ENCODE results near the gene EXD2.
"Not testable (repeated sequence)": the region's sequence is repeated elsewhere in the genome, so short reads cannot be mapped to it uniquely, and the experiment has no call there.

Gene EXD2

GRCh38 chr14:69191340-69192111 lies at the start of gene EXD2:
Gene EXD2, plus strand, starts transcription at chr14:69191498. Its CDS starts 17,973 bp downstream, at chr14:69209471.
- peak; percentile 87 for DNase-seq

- DNase-seq, result no peak
Measured at GRCh38 chr14:69141550-69141949, 49.7 kb upstream of the EXD2 start.

- no peak for DNase-seq
Measured at GRCh38 chr14:69142101-69142500, 49.2 kb upstream of the EXD2 start.

GRCh38 chr14:69149461-69150244 lies 41.6 kb upstream of the EXD2 start:
- DNase-seq, result no peak

GRCh38 chr14:69151458-69152180 lies 39.7 kb upstream of the EXD2 start:
- no peak for DNase-seq

GRCh38 chr14:69152181-69152901 lies 39.0 kb upstream of the EXD2 start:
- DNase-seq, result no peak

- no peak for DNase-seq
Measured at GRCh38 chr14:69152902-69153151, 38.5 kb upstream of the EXD2 start, which contains the start of gene DCAF5. Gene DCAF5, minus strand, starts transcription at chr14:69153119. Its CDS starts 141 bp downstream, at chr14:69152978.

GRCh38 chr14:69153152-69153872 lies 38.0 kb upstream of the EXD2 start:
- DNase-seq, result peak; percentile 79

GRCh38 chr14:69153873-69154270 lies 37.4 kb upstream of the EXD2 start:
- no peak for DNase-seq

- no peak for DNase-seq
Measured at GRCh38 chr14:69154779-69155178, 36.5 kb upstream of the EXD2 start.

GRCh38 chr14:69156224-69156623 lies 35.1 kb upstream of the EXD2 start:
- no peak for DNase-seq

GRCh38 chr14:69161590-69161989 lies 29.7 kb upstream of the EXD2 start:
- DNase-seq, result no peak

GRCh38 chr14:69165787-69166186 lies 25.5 kb upstream of the EXD2 start:
- not testable (repeated sequence) for DNase-seq

- DNase-seq, result no peak
Measured at GRCh38 chr14:69170839-69171238, 20.5 kb upstream of the EXD2 start.

GRCh38 chr14:69171569-69171968 lies 19.7 kb upstream of the EXD2 start:
- DNase-seq, result no peak

- DNase-seq, result no peak
Measured at GRCh38 chr14:69175130-69175529, 16.2 kb upstream of the EXD2 start.

GRCh38 chr14:69181491-69181890 lies 9.8 kb upstream of the EXD2 start:
- no peak for DNase-seq

GRCh38 chr14:69182580-69182979 lies 8.7 kb upstream of the EXD2 start:
- DNase-seq, result not testable (repeated sequence)

- DNase-seq, result no peak
Measured at GRCh38 chr14:69183735-69184134, 7.6 kb upstream of the EXD2 start.

- DNase-seq, result no peak
Measured at GRCh38 chr14:69190191-69190590, 1.1 kb upstream of the EXD2 start.

- DNase-seq, result no peak
Measured at GRCh38 chr14:69193721-69194120, 2.4 kb downstream of the EXD2 start.

- DNase-seq, result no peak
Measured at GRCh38 chr14:69199786-69200185, 8.5 kb downstream of the EXD2 start.

Data from NCI-H774 (cell line).